OCI-LY1 (cell line): ENCODE results near the gene MOB3A.

Experiments used
- H2AFZ ChIP-seq: fragments of 200-600 bp; sonication (generic), shearing (Covaris generic); 2 replicates; pipeline ENCODE4 v1.6.0; 2014; ENCODE audit warnings: antibody characterized with exemption, mild to moderate bottlenecking, low read length
- H3F3A ChIP-seq: fragments of 200-600 bp; sonication (generic), shearing (Covaris generic); 2 replicates; pipeline ENCODE4 v1.6.0; 2014; ENCODE audit warnings: mild to moderate bottlenecking, antibody characterized with exemption, low read length, moderate library complexity; ENCODE audit not compliant: insufficient read depth
- H3K27ac ChIP-seq: fragments of 200-600 bp; sonication (generic); 2 replicates; pipeline ENCODE4 v1.5.1; 2014; ENCODE audit warnings: low read length, mixed run types, mild to moderate bottlenecking, low read depth; ENCODE audit not compliant: poor library complexity, severe bottlenecking
- H3K27me3 ChIP-seq: fragments of 200-600 bp; sonication (generic); 2 replicates; pipeline ENCODE4 v1.6.0; 2014; ENCODE audit warnings: antibody characterized with exemption, mild to moderate bottlenecking, low read length, moderate library complexity; ENCODE audit not compliant: insufficient read depth
- H3K36me3 ChIP-seq: fragments of 200-600 bp; sonication (generic); 2 replicates; pipeline ENCODE4 v1.6.1; 2014; ENCODE audit warnings: mild to moderate bottlenecking, antibody characterized with exemption, low read length, moderate library complexity, mixed read lengths; ENCODE audit not compliant: insufficient read depth
- H3K4me1 ChIP-seq: fragments of 200-600 bp; sonication (generic); 2 replicates; pipeline ENCODE4 v1.5.1; 2014; ENCODE audit warnings: mild to moderate bottlenecking, low read length, moderate library complexity; ENCODE audit not compliant: insufficient read depth, severe bottlenecking
- H3K4me2 ChIP-seq: fragments of 200-600 bp; sonication (generic), shearing (Covaris generic); 2 replicates; pipeline ENCODE4 v1.6.1; 2014; ENCODE audit warnings: low read length
- H3K4me3 ChIP-seq: fragments of 200-600 bp; sonication (generic); 2 replicates; pipeline ENCODE4 v1.5.1; 2014; ENCODE audit warnings: low read length, low read depth, mild to moderate bottlenecking, mixed read lengths; ENCODE audit not compliant: poor library complexity, severe bottlenecking
- H3K79me2 ChIP-seq: fragments of 200-600 bp; shearing (Covaris generic); 2 replicates; pipeline ENCODE4 v1.6.1; 2016; ENCODE audit warnings: mixed run types, low read length, mixed read lengths; ENCODE audit not compliant: insufficient read depth
- H3K9ac ChIP-seq: fragments of 200-600 bp; sonication (generic), shearing (Covaris generic); 2 replicates; pipeline ENCODE4 v1.6.1; 2014; ENCODE audit warnings: mild to moderate bottlenecking, low read length, mixed read lengths
- H3K9me2 ChIP-seq: fragments of 200-600 bp; sonication (generic), shearing (Covaris generic); 2 replicates; pipeline ENCODE4 v1.6.1; 2014; ENCODE audit warnings: low read depth, mild to moderate bottlenecking, low read length, mixed read lengths
- H3K9me3 ChIP-seq: fragments of 200-600 bp; shearing (Covaris generic); 2 replicates; pipeline ENCODE4 v1.6.1; 2014; ENCODE audit warnings: low read length, mixed read lengths
- H4K20me1 ChIP-seq: fragments of 200-600 bp; sonication (generic), shearing (Covaris generic); 2 replicates; pipeline ENCODE4 v1.6.0; 2016; ENCODE audit warnings: mild to moderate bottlenecking, low read length; ENCODE audit not compliant: insufficient read depth
- EZH2 ChIP-seq: fragments of 200-600 bp; sonication (generic), shearing (Covaris generic); IDR thresholded peaks from 2 replicates; pipeline ENCODE4 v1.8.0; 2017; ENCODE audit warnings: borderline replicate concordance, mixed run types, mild to moderate bottlenecking, antibody characterized with exemption, low read length, moderate library complexity, mixed read lengths
- TF ChIP-seq, protein P1 (sequence below): fragments of 200-600 bp; sonication (generic), shearing (Covaris generic); IDR thresholded peaks from 2 replicates; pipeline ENCODE4 v1.5.1; 2017; ENCODE audit warnings: mild to moderate bottlenecking, antibody characterized with exemption, low read length, moderate library complexity, mixed read lengths

MOB3A gene

GRCh38 chr19:2117215-2117960 is 21.3 kb upstream of the MOB3A start:
- H3K4me3 ChIP-seq = no peak overlapping the region
- H2AFZ ChIP-seq = no peak overlapping the region
- H3K9ac ChIP-seq = no peak overlapping the region
- H3K79me2 ChIP-seq = no peaks in the 10 kb centered on the region
- H3K4me2 ChIP-seq = no peak overlapping the region
- H3K9me2 ChIP-seq = no peaks in the 10 kb centered on the region
- no peaks in the 10 kb centered on the region for H3F3A ChIP-seq
- peaks cover 44% of the 10 kb centered on the region for H3K36me3 ChIP-seq
- H3K27ac ChIP-seq = no peak overlapping the region
- H3K9me3 ChIP-seq = no peaks in the 10 kb centered on the region
- no peaks in the 10 kb centered on the region for H4K20me1 ChIP-seq
- TF ChIP-seq, protein P1, sequence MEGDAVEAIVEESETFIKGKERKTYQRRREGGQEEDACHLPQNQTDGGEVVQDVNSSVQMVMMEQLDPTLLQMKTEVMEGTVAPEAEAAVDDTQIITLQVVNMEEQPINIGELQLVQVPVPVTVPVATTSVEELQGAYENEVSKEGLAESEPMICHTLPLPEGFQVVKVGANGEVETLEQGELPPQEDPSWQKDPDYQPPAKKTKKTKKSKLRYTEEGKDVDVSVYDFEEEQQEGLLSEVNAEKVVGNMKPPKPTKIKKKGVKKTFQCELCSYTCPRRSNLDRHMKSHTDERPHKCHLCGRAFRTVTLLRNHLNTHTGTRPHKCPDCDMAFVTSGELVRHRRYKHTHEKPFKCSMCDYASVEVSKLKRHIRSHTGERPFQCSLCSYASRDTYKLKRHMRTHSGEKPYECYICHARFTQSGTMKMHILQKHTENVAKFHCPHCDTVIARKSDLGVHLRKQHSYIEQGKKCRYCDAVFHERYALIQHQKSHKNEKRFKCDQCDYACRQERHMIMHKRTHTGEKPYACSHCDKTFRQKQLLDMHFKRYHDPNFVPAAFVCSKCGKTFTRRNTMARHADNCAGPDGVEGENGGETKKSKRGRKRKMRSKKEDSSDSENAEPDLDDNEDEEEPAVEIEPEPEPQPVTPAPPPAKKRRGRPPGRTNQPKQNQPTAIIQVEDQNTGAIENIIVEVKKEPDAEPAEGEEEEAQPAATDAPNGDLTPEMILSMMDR = no peak
- no peak for TF ChIP-seq EZH2
- no peaks in the 10 kb centered on the region for H3K27me3 ChIP-seq
- H3K4me1 ChIP-seq = no peaks in the 10 kb centered on the region

- no peak for TF ChIP-seq EZH2
- TF ChIP-seq, protein P1 = no peak
- H2AFZ ChIP-seq = no peak overlapping the region
- no peak overlapping the region for H3K9ac ChIP-seq
- no peak overlapping the region for H3K4me3 ChIP-seq
- H3K79me2 ChIP-seq = no peaks in the 10 kb centered on the region
- H3K4me2 ChIP-seq = no peak overlapping the region
- H3K4me1 ChIP-seq = no peaks in the 10 kb centered on the region
- H3F3A ChIP-seq = no peaks in the 10 kb centered on the region
- no peaks in the 10 kb centered on the region for H3K27me3 ChIP-seq
- no peaks in the 10 kb centered on the region for H3K9me3 ChIP-seq
- H4K20me1 ChIP-seq = no peaks in the 10 kb centered on the region
- H3K27ac ChIP-seq = no peak overlapping the region
- peaks cover 41% of the 10 kb centered on the region for H3K36me3 ChIP-seq
- H3K9me2 ChIP-seq = no peaks in the 10 kb centered on the region
These were observed 20.4 kb upstream of the MOB3A start for GRCh38 chr19:2116507-2116906.

DNA sequence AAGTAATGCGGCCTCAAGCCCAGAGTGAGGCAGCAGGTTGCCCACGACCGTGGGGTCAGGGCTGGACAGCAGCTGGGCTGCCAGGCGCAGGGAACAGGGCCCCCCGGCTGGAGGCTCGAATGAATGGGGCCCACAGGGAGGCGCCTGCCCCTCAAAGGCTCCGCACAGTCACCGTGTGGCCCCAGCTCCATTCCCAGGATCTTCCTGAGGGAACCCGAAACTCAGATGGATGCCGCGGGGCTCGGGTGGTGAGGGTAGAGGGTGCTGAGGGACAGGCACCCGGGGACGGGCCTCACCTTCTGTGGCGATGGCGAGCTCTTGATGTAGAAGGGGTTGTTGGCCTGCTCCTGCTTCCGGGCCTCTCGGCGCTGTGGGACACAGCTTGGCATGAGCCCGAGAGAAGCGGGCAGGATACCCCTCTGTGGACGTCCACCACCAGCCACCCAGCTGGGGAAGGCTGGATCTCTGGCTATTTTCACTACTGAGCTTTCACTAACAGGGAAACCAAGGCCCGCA is 19.8 kb upstream of the MOB3A start:
- no peak overlapping the region for H3K4me2 ChIP-seq
- H3K9me2 ChIP-seq = no peaks in the 10 kb centered on the region
- no peaks in the 10 kb centered on the region for H3K9me3 ChIP-seq
- no peaks in the 10 kb centered on the region for H3F3A ChIP-seq
- H3K27me3 ChIP-seq = no peaks in the 10 kb centered on the region
- H3K4me1 ChIP-seq = no peaks in the 10 kb centered on the region
- H4K20me1 ChIP-seq = no peaks in the 10 kb centered on the region
- no peak overlapping the region for H3K27ac ChIP-seq
- no peak overlapping the region for H3K9ac ChIP-seq
- TF ChIP-seq, protein P1 = no peak
- TF ChIP-seq EZH2 = no peak
- no peak overlapping the region for H3K4me3 ChIP-seq
- H3K36me3 ChIP-seq = peaks cover 36% of the 10 kb centered on the region
- no peaks in the 10 kb centered on the region for H3K79me2 ChIP-seq
- H2AFZ ChIP-seq = no peak overlapping the region
